HG03342 (cell line): ENCODE measurements around the gene MYOG.

Experiments used
- ATAC-seq: cut with Tn5 transposase; IDR thresholded peaks from one replicate; pipeline ENCODE4 v1.9.1; 2021; ENCODE audit warnings: mild to moderate bottlenecking, moderate library complexity; ENCODE audit not compliant: unreplicated experiment

MYOG gene

DNA sequence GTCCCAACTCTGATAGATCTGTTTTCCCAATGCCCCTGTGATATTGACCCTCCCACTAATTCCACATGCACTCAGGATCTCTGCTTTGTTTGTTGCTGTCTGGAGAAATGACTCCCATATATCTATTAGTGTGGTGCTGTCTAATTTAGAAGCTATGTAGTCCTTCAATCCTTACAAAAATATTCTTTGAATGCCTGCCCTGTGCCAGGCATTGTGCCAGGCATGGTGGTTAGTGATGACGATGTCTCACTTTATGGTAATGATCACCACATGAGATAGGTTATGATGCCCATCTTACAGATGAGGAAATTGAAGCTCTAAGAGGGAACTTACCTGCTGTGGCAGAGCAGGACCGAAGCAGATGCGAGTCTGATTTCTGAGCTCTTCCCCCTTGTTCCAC lies 12.9 kb downstream of the MYOG start:
- no peak for ATAC-seq

GRCh38 chr1:203072002-203072602 lies 13.7 kb downstream of the MYOG start:
- no peak for ATAC-seq

GRCh38 chr1:203069030-203069747 lies 16.6 kb downstream of the MYOG start:
- ATAC-seq = no peak

- no peak for ATAC-seq
Measured at GRCh38 chr1:203066965-203067364, 18.8 kb downstream of the MYOG start.

GRCh38 chr1:203065986-203066385 lies 19.8 kb downstream of the MYOG start:
- no peak for ATAC-seq

- no peak for ATAC-seq
Measured at GRCh38 chr1:203065191-203065590, 20.6 kb downstream of the MYOG start.

- ATAC-seq = no peak
Measured at GRCh38 chr1:203063287-203063686, 22.5 kb downstream of the MYOG start.

GRCh38 chr1:203060115-203060514 lies 25.7 kb downstream of the MYOG start:
- ATAC-seq = no peak

GRCh38 chr1:203059485-203059884 lies 26.3 kb downstream of the MYOG start:
- no peak for ATAC-seq

DNA sequence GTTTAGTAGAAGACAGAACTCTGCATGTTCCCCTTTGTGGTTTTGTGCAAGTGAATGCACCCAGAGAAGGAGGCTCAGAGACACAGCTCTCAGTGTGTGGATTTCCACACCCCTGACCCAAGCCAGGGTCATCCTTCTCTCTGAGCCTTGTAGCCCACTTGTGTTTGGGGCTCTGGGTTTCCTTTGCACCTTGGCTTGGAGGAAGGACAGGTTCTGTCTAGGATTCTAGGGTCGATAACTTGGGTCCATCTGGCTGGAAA lies 27.2 kb downstream of the MYOG start:
- ATAC-seq = no peak

DNA sequence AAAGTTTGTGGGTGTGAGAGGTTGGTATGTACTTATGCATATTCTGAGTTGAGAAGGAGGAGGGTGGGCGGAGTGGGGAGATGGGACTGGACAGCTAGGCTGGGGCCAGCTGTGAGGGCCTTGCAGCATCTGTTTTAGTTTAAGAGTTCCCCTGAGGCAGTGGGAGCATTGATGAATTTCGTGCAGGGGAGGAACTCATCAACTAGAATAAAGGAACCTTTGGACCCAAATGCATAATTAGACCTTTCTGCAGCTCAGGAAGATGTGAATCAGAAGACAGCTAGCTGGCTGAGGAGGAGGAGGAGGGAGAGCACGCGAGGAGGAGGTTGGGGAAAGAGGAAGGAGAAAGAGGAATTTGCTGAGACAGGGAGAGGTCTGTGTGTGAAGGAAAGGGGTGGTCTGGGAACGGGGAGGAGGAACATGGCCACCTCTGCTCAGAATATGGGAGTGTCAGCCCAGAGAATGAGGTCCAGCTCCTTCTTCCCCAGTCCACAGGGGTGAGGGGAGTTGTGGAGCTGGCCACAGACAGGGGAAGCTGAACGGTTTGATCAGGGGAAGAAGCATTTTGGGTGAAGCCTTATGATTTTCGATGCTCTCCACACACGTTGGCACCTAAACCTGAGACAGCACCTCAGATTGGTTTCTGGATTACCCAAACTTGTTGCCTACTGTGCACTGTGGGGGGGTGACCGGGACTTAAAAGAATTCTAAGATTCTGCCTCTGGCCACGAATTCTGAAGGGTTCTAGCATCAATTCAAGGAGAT lies 27.7 kb downstream of the MYOG start:
- ATAC-seq = no peak

GRCh38 chr1:203056516-203056915 lies 29.3 kb downstream of the MYOG start:
- no peak for ATAC-seq

- no peak for ATAC-seq
Measured at GRCh38 chr1:203056012-203056411, 29.8 kb downstream of the MYOG start.

DNA sequence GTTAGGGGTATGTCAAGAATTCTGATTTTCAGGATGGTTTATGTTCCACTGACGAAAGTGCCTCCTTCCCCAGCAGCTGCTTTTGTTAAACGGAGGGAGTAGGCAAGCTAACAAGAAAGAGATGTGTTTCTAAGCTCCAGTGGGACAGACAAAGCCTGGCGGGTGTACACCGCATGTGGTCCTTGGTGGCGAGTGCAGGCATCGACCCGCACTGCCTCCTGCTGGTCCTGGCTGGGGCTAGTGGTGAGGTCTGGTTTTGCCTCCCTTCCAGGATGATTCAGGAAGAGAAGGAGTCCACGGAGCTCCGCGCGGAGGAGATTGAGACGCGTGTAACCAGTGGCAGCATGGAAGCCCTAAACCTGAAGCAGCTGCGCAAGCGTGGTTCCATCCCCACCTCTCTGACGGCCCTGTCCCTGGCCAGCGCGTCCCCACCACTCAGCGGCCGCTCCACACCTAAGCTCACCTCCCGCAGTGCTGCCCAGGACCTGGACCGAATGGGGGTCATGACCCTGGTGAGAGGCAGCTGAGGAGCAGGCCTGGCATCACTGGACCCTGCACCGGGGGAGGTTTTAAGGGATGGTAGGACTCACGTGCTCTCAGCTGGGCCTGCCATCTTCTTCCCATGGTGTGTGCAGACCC lies 30.5 kb downstream of the MYOG start:
- no peak for ATAC-seq

DNA sequence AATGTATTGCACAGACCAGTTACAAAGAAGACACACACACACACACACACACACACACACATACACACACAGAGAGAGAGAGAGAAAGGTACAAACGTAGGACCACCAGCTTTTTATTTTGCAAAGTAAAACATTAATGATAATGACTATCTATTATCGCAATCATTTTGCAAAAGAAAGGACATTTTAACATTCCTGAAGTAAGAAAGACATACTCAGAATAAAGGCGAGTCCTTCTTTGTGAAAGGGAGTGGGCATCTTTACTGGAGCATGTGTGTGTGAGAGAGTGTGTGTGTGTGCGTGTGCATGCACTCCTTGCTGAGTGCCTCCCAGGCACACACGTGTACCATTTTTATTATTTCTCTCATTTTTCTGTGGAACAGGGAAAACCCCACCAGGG lies 31.2 kb downstream of the MYOG start:
- ATAC-seq = no peak

- ATAC-seq = no peak
Measured at GRCh38 chr1:203054184-203054583, 31.6 kb downstream of the MYOG start.

DNA sequence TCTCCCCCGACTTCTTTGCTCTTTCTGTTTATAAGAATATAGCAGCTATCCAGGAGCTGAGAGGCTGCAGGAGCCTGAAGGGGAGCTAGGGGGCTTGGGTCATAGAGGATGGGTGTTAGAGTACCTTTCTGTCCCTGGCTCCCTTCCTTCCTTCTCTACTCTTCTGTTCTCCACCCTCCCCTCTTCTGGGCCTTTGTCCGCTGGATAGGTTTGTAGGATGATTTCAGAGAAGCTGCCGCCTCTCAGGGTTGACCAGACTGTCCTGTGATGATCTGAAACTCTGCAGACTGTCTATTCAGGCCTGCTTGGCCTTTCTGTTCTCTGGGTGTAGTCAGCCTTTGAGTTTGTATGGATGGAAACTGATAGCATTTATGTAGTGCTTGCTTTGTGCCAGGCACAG lies 33.2 kb downstream of the MYOG start:
- ATAC-seq = no peak

DNA sequence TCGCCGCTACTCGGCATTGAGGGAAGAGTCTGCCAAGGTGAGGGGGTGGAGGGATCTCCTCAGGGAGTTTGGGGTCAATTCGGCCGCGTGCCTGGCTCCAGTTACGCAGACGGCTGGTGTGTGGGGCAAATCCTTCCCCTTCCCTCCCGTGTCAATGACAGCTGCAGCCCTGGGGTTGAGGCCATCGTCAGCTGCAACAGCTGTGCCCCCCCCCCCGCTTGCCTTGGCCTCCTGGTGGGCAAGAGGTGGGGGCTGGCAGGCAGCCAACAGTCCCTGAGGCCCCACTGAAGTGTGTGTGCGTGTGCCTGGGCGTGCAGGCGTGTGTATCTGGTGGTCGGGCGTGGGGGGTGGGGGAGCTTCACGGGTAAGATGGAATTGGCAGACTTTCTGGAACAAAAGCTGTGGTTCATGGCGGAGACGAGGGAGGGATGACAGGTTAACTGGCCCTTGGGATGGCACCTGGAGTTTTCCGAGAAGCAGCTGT lies 33.9 kb downstream of the MYOG start:
- no peak for ATAC-seq

DNA sequence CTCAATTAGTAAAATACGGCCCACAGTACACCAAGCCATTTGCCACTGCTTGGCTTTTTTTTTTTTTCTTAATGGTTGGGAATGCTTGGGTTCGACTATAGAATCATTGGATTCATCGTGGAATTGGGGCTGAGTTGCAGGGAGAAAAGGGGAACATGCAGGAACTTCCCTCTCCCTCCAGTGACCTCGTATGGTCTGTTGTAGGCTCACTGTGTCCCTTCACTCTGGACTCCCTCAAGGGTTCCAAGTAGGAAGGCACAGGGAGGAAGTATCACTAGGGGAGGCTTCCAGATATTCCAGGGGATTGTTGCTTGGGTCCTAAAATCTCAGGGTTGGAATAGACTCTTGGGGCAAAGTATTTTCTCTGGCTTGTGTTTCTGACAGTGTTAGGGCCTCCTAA lies 35.0 kb downstream of the MYOG start:
- no peak for ATAC-seq

DNA sequence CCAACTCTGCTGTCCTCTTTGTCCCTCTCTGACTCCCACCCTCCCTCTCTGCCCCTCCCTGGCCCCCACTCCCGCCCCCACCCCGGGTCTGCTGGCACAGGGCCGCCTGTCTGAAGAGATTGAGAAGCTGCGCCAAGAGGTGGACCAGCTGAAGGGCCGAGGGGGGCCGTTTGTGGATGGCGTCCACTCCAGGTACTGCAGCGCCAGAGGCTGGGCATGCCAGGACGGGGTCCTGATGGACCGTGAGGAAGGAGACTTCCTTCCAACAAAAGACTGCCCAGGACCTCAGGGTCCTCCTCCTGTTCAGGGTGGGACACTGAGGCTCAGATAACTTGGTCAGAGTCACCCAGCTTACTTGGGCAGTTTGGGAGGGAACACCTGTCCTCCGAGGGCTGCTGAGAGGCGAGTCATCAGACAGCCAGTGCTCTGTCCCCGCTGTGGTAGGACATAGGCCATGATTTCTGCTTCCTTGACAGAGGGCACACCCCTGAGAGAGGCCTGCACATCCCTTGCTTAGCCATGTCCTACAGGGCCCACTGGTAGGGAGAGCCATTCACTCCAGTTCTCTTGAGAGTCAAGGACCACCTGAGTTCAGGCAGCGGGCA lies 36.1 kb downstream of the MYOG start:
- ATAC-seq = no peak

DNA sequence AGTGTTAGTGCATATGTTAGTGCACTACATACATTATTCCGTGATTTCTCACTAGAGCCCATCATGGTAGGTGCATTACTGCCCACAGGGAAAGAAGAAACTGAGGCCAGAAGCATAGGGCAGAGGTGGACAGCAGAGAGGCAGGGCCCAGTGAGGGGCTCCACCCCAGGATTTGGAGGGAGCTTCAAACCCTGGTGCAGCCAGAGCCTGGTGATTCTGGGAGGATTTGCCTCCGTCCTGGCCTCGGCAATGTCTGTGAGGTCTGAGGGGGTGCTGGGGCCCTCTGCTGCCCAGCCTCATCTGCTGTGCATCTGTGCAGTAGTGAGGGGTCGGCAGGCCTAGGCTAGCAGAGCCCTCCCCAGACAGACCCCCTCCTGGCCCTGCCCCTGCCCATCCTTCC lies 36.7 kb downstream of the MYOG start:
- ATAC-seq = no peak
